Spleen (tissue), 7 donors: ENCODE measurements around the gene DLG2.

Source experiments
- CTCF ChIP-seq, 11 experiments: fragments of 200-600 bp in 7 of 11; fragments of 450-650 bp in 4 of 11; sonication (generic) in 4 of 11; IDR thresholded peaks in 8 of 11; conservative IDR thresholded peaks in 3 of 11; 1 replicate in 7 of 11; 2 replicates in 4 of 11; pipeline versions ENCODE4 v1.4.0 to v1.8.0; 2016 to 2021; ENCODE audit warnings: antibody characterized with exemption in 11 of 11, inconsistent platforms in 4 of 11, mild to moderate bottlenecking in 1 of 11
- POLR2AphosphoS5 ChIP-seq, 3 donors: sonication (generic); formaldehyde crosslinking; IDR thresholded peaks; one replicate each; pipeline ENCODE4 v1.5.1; 2017; ENCODE audit warnings: antibody characterized with exemption in 3 of 3
- donor health status: DM: no; HTN: no; CAD: no; lungs with moderate emphysema.
- donor health status: DM: no; HTN: no; CAD: no.
- donor health status: DM: no; HTN: no; CAD: no.

GRCh38 chr11:84724256-84724655 is 902.9 kb downstream of the DLG2 start:
- no peak for TF ChIP-seq CTCF (IDR thresholded peaks at IDR 0.05 in 8 of 11, conservative IDR thresholded peaks at IDR 0.05 in 3 of 11)
- TF ChIP-seq POLR2AphosphoS5 (IDR thresholded peaks at IDR 0.05) = no peak
